Effector CD8-positive, alpha-beta T cell (primary cell): ENCODE results near the gene CNTN4.

ENCODE experiments used
- DNase-seq: peaks from one replicate; lab custom pipeline; 2025; lab: John Stamatoyannopoulos, UW

Gene CNTN4

DNA sequence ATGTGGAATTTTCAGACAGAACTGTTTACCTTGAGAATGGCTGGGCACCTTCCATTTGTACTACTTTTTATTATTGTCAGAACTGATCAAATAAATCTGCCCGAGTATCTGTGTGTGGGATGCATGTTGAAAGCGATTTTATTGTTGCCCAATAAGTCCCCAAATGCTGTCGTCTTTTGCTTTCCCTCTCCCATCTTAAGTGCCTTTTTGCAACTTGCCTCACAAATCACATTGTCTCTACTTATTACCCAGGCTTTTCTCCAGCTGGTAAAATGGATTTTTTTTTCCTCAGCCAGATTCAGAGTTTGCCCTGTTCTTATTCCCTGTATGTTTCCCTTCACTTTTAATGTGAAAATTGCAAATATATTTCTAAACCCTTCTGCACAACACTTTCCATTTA is 163.1 kb downstream of the CNTN4 start:
- no peak for DNase-seq

DNA sequence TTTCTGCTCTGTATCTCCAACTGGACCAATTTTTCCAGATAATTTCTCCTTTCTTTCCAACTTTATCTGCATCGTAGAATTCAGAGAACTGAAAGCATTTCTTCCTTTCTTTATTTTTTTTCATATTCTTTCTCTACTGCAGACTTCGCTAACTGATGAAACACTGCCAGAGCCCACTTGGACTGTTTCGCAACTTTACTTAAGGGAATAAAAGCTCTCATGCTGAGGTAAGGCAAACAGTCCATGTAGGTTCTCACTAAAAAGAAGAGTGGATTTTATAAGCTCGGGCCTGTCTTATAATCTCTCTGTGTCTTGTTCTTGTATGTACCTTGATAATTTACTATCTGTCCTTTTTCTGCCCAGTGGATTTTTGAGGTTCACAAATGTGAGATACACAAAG is 163.5 kb downstream of the CNTN4 start:
- no peak for DNase-seq

DNA sequence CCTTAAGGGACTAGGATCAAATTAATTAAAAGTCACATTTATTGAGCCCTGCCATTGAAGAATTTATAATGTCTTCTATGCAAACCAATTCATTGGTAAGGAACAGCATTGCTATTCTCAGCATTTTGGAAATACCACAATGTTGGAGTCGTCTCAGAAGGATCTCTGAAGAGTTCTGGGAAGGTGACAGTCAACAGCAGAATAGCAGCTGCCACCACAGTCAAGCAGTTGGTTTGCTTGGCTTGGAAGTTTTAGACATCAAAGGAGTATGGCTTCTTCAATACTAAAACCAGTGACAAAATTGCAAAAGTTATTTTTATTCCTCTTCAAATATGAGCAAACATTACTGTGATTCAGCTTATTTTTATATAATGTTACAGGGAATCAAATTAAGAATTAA is 167.9 kb downstream of the CNTN4 start:
- no peak for DNase-seq

DNA sequence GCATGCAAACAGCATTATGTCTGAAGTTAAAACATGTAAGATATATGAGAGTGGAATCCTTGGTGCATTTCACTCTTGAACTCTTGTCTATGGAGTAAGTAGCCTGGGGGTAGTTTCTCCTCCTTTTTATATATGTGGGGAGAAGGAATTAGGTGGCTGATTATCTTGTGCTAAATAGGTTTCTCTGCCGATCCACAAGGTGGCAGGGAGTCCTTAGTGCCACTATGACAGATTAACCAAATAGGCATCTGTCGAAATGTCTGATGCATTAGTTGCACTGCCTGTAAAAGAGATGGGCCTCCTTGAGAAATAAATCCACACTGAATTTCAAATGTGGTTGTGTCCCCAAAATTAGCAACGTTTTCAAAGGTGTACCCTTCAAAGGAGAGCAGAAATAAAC is 170.1 kb downstream of the CNTN4 start:
- no peak for DNase-seq

- no peak for DNase-seq
Observed at GRCh38 chr3:2274526-2274925, 175.9 kb downstream of the CNTN4 start.

DNA sequence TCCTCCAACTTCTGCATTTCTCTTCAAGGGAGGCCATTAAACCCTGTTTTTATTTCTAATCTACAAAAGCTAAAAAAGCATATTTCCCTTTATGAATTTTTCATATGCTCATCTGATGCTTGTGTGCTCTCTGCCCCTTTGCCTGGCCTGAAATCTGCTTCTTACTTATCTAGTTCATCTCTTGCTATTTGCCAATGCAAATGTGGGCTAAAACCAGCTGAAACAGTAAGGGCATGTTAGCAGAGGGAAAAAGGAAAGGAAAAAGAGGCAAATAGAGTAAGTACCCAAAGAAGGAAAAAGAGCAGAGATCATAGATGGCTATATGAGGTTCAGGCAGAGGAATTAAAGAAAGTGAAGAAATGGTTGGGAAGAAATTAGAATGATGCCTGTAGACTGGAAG is 185.2 kb downstream of the CNTN4 start:
- DNase-seq: no peak

DNA sequence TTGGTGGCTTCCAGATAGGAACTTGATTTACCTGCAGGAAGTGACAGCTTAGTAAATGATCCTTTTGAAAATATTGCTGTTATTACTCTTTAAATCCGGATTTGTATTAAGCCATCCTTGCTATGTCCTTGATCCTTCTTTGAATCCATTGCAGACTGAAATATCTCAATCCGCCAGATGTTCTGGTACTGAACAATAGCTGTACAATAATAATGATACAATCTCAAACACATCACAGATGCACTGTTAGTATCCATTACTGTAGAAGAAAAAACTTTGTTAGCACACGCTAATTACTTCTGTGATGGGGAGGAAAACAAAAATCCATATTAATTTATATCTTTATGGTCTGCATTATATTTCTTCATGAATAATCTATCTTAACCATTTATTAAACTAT is 202.3 kb downstream of the CNTN4 start:
- no peak for DNase-seq

DNA sequence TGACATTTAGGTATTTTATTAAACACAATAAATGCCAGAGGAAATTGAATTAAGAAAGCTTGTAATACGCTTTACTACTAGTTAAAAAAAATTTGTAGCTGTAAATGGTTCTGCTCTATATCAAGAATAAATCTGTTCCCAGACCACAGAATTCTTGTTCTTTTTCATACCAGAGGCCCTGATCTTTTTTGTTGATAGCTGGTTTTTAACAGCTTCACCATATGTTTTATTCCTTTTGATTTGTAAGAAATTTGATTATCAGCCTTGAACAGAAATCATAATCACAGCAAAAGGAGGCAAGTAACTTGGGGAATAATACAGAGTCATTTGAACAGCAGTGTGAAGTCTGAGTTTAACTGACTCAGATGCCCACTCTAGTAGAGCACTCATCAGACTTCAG is 202.7 kb downstream of the CNTN4 start:
- DNase-seq: no peak

GRCh38 chr3:2303566-2303965 is 204.9 kb downstream of the CNTN4 start:
- DNase-seq: no peak

GRCh38 chr3:2311022-2311421 is 212.4 kb downstream of the CNTN4 start:
- DNase-seq: no peak

- DNase-seq: no peak
Observed at GRCh38 chr3:2317521-2317920, 218.9 kb downstream of the CNTN4 start.

DNA sequence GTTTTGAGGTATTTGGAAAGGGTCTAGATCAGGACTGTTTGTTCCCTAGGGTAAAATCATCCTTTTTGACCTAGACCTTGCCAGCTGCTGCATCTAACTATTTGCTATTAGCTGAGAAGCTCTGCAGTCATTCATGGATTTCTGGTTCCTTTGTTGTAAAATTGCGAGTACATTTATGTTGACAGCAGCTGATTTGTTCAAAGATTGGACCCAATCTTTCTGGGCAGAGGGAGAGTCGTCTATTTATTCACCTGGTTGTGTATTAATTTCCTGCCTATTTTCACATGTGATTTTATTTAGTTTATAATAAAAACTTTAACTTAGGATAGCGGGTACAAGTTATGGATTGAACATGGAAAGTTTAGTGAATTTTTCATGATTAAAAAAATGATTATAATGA is 236.3 kb downstream of the CNTN4 start:
- no peak for DNase-seq

DNA sequence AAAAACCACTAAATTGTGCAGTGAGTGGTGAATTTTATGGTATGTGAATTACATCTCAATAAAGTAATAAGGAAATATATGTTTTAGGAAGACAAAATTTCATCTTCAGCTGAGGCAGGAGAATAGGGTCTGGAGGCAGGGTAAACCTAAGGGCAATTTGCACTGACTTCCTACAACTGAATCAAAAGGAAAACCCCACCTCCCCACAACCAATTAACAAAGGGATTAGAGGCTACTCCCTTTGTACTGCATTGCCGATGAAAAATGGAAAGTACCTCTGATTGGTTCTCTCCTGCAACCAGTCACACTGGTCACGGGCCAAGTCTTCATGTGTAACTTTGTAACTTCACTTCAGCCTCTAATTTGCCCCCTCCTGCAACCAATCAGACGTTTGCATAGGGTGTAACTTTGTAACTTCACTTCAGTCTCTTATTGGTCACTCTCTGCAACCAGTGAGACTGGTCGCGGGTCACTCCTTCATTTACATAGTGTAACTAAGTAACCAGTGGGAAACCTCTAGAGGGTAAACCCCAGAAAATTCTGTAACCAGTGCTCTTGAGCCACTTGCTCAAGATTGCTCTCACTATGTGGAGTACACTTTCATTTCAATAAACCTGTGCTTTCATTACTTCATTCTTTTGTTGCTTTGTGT is 244.5 kb downstream of the CNTN4 start:
- DNase-seq: no peak

DNA sequence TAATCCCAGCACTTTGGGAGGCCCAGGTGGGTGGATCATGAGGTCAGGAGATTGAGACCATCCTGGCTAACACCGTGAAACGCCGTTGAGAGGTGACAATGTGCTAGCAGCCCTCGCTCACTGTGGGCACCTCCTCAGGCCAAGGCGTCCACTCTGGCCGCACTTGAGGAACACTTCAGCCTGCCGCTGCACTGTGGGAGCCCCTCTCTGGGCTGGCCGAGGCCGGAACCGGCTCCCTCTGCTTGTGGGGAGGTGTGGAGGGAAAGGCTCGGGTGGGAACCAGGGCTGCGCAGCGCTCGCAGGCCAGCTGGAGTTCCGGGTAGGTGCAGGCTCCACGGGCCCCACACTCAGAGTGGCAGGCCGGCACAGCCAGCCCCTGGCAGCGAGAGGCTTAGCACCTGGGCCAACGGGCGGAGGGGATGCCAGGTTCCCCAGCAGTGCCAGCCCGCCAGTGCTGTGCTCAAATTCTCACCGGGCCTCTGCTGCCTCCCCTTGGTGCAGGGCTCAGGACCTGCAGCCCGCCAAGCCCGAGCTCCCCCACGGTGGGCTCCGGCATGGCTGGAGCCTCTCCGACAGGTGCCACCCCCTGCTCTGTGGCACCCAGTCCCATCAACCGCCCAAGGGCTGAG is 253.6 kb downstream of the CNTN4 start:
- no peak for DNase-seq

GRCh38 chr3:2354702-2355101 is 256.0 kb downstream of the CNTN4 start:
- no peak for DNase-seq

DNA sequence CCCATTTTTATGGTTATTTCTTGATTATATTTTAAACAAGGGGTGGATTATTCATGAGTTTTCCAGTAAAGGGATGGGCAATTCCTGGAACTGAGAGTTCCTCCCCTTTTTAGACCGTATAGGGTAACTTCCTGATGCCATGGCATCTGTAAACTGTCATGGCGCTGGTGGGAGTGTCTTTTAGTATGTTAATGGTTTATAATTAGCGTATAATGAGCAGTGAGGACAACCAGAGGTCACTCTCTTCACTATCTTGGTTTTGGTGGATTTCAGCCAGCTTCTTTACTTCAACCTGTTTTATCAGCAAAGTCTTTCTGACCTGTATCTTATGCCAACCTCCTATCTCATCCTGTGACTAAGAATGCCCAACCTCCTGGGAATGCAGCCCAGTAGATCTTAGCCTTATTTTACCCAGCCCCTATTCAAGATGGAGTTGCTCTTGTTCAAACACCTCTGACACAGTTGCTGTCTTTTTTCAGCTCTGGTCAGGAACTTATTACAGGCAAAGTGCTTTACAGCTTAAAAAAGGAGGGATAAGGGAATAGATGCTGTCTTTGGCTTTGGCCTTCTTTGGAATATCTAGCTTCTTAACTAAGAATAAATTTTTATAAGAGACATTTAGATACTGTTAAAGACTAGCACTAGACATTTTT is 257.8 kb downstream of the CNTN4 start:
- no peak for DNase-seq

GRCh38 chr3:2360815-2361214 is 262.1 kb downstream of the CNTN4 start:
- DNase-seq: no peak

DNA sequence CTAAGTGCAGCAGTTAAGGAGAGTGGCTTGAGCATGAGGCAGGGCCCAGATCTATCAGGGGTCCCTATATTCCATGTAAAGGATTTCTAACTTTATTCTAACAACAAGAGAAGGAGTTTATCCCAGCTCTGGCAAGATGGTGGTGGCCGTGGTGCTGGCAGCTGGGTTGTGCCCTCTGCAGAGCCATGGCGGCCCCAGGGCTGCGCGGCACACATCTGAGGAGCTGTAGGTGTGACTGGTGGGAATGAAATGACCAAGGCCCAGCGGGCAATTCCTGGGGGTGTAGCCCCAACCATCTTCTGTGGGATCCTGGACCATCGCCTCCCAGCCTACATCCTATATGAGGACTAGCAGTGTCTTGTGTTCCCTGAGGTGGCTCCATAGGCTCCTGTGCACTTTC is 263.5 kb downstream of the CNTN4 start:
- no peak for DNase-seq

- DNase-seq: no peak
Observed at GRCh38 chr3:2363854-2364253, 265.2 kb downstream of the CNTN4 start.

DNA sequence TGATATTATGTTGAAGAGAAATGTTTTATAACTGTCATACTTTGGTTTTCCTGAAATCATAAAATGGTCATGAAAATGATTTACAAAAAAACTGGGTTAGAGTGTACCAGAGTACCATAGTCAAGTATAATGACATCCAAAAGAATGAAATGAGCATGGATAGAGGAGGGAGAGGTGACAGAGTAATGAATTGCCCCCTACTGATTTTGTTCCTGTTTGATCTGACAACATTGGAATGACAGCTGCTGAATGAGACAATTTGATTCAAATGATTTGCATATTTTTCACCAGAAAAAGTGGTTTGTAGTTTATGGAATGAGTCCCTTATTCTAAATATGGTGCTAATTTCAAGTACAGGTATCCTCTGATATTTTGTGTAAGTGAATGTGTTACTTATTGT is 271.7 kb downstream of the CNTN4 start:
- DNase-seq: no peak

- no peak for DNase-seq
Observed at GRCh38 chr3:2372306-2372705, 273.6 kb downstream of the CNTN4 start.

DNA sequence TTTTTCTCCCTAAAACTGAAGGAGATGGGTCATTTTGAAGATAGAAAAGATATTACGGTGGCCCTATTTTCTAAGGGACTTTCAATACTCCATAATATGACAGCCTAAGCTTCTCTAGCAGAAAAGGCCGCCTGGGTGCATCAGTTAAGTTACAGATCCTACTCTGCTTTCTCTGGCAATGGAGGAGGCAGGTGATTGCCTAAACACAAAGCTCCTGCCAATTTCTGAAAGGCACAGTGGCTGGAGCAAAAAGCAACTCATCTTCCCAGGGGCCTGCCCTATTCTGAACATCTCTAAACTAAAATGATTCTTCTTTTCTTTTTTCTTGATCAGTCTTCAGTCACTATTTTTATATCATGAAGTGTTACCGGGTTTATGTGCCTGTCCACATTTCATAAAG is 276.7 kb downstream of the CNTN4 start:
- no peak for DNase-seq

DNA sequence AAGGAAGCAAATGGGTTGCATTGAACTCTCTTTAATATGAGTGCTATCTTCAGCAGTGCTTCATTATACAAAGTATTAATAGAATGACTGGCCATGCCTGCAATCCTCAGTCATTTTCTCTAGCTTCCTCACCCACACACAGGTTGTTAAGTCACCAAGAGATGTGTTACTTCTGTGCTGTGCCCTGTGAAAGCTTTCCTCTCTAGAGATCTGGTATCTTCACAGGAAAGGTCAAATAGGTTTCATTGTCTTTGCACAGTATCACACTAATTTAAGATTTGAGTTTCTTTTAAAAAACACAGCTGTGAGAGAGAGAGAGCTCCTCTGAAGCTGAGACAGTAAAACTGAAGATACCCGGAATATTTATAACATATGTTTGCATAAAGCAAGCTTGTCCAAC is 278.6 kb downstream of the CNTN4 start:
- no peak for DNase-seq
